MM.1S (cell line): ENCODE results near the gene MACROD1.
A peak's percentile ranks its signal among the peaks of the same experiment; 100 is the strongest.

ENCODE experiments used
- EZH2 ChIP-seq: fragments of 300-600 bp; sonication (generic); optimal IDR thresholded peaks from 2 replicates; pipeline ENCODE3; 2017; ENCODE audit warnings: low read depth, mild to moderate bottlenecking, antibody characterized with exemption, low read length, mixed read lengths
- EZH2phosphoT487 ChIP-seq: fragments of 300-600 bp; sonication (generic); IDR thresholded peaks from 2 replicates; pipeline ENCODE4 v1.6.1; 2018; ENCODE audit warnings: antibody characterized with exemption, low read length
- TF ChIP-seq, protein P1 (sequence below): fragments of 300-600 bp; sonication (generic); IDR thresholded peaks from 2 replicates; pipeline ENCODE4 v1.5.1; 2016; ENCODE audit warnings: antibody characterized with exemption, low read length, mixed read lengths

DNA sequence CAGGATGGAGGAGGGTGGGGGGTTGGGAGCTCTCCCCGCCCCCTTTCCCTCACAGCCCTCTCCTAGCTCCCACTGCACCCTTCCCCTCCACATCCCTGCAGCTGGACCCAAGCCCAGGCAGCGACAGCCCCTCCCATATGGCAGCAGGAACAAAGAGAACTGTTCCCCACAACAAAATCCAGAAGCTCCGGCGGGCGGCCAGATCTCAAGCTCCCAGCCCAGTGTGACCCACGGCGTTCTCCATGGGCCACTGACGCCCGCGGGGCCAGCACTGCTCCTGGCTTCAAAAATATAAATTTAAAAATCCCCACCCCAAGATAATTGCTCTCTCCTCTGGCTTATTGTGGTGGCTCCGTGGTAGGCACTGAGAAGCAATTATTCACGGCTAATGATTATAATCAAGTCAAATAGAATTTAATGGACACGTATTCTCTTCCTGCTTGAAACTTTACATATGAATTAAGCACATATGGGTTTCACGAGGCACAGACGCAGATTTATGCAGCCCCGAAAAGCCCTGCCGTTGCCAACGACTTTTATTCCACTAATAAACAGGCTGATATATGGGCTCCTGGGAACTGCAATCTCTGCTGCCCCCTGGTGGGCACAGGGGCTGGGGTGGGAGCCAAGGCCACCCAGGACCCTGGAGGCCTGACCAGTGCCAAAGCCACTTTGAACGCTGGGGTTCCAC is 17.5 kb downstream of the MACROD1 start:
- TF ChIP-seq, protein P1, sequence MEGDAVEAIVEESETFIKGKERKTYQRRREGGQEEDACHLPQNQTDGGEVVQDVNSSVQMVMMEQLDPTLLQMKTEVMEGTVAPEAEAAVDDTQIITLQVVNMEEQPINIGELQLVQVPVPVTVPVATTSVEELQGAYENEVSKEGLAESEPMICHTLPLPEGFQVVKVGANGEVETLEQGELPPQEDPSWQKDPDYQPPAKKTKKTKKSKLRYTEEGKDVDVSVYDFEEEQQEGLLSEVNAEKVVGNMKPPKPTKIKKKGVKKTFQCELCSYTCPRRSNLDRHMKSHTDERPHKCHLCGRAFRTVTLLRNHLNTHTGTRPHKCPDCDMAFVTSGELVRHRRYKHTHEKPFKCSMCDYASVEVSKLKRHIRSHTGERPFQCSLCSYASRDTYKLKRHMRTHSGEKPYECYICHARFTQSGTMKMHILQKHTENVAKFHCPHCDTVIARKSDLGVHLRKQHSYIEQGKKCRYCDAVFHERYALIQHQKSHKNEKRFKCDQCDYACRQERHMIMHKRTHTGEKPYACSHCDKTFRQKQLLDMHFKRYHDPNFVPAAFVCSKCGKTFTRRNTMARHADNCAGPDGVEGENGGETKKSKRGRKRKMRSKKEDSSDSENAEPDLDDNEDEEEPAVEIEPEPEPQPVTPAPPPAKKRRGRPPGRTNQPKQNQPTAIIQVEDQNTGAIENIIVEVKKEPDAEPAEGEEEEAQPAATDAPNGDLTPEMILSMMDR = peak; percentile 85
- no peak for TF ChIP-seq EZH2
- TF ChIP-seq EZH2phosphoT487 = no peak
